GM12878 (cell line): ENCODE measurements around the gene EIF5A. TPM values are rescaled to one million over a fixed set of nuclear protein-coding genes. Genes with fewer than 3 reads are reported as not detected.

Experiments used
- CHD1 ChIP-seq: IDR thresholded peaks from 2 replicates; pipeline ENCODE4 v1.6.1; 2012; ENCODE audit warnings: low read depth, low read length, improper control_type of control experiment
- CREB1 ChIP-seq: IDR thresholded peaks from 2 replicates; pipeline ENCODE4 v1.6.1; 2012; ENCODE audit warnings: low read depth, mild to moderate bottlenecking, inconsistent platforms
- DPF2 ChIP-seq: fragments of 450-650 bp; IDR thresholded peaks from 2 replicates; pipeline ENCODE4 v1.6.1; 2017; ENCODE audit warnings: mild to moderate bottlenecking
- EGR1 ChIP-seq, 2 experiments: IDR thresholded peaks; 1 replicate in 1 of 2; 2 replicates in 1 of 2; pipeline ENCODE4 v1.6.1; 2011 to 2012; ENCODE audit warnings: low read depth in 2 of 2, low read length in 2 of 2, borderline replicate concordance in 1 of 2, mild to moderate bottlenecking in 1 of 2, moderate library complexity in 1 of 2
- EZH2 ChIP-seq: IDR thresholded peaks from 2 replicates; pipeline ENCODE4 v1.6.1; 2012; ENCODE audit warnings: low read depth, mild to moderate bottlenecking, control low read depth, inconsistent platforms, low read length, borderline replicate concordance; ENCODE audit not compliant: control insufficient read depth
- HDAC2 ChIP-seq: fragments of 200-600 bp; sonication (generic); IDR thresholded peaks from 2 replicates; pipeline ENCODE4 v1.6.1; 2017
- HDGF ChIP-seq: fragments of 450-650 bp; IDR thresholded peaks from 2 replicates; pipeline ENCODE4 v1.6.1; 2016; ENCODE audit warnings: antibody characterized with exemption
- IKZF1 ChIP-seq: fragments of 450-650 bp; conservative IDR thresholded peaks from 2 replicates; pipeline ENCODE4 v1.6.1; 2017; ENCODE audit warnings: antibody characterized with exemption, mild to moderate bottlenecking
- IKZF2 ChIP-seq, 2 experiments: fragments of 450-650 bp; IDR thresholded peaks; 2 replicates each; pipeline ENCODE4 v1.6.1; 2017; ENCODE audit warnings: mild to moderate bottlenecking in 2 of 2, moderate library complexity in 2 of 2
- KDM1A ChIP-seq: fragments of 200-600 bp; sonication (generic); IDR thresholded peaks from 2 replicates; pipeline ENCODE4 v1.6.1; 2016; ENCODE audit warnings: borderline replicate concordance
- NFYB ChIP-seq: IDR thresholded peaks from 2 replicates; pipeline ENCODE4 v1.6.1; 2011; ENCODE audit warnings: low read depth, mild to moderate bottlenecking, low read length, improper control_type of control experiment, moderate library complexity; ENCODE audit not compliant: insufficient read depth
- NR2F1 ChIP-seq: fragments of 450-650 bp; conservative IDR thresholded peaks from 2 replicates; pipeline ENCODE4 v1.6.1; 2017; ENCODE audit warnings: mild to moderate bottlenecking
- PBX3 ChIP-seq: IDR thresholded peaks from 2 replicates; pipeline ENCODE4 v1.6.1; 2011; ENCODE audit warnings: mild to moderate bottlenecking, low read depth, low read length, moderate library complexity; ENCODE audit not compliant: insufficient replicate concordance
- TBL1XR1 ChIP-seq: IDR thresholded peaks from 2 replicates; pipeline ENCODE4 v1.6.1; 2012; ENCODE audit warnings: low read depth, low read length, improper control_type of control experiment
- TCF3 ChIP-seq: IDR thresholded peaks from 2 replicates; pipeline ENCODE4 v1.6.1; 2012; ENCODE audit warnings: low read depth, mild to moderate bottlenecking, low read length, borderline replicate concordance; ENCODE audit not compliant: insufficient read depth
- TCF7 ChIP-seq: IDR thresholded peaks from 2 replicates; pipeline ENCODE4 v1.6.1; 2014; ENCODE audit warnings: antibody characterized with exemption, borderline replicate concordance
- ZBTB11 ChIP-seq: fragments of 450-650 bp; formaldehyde crosslinking; IDR thresholded peaks from 2 replicates; pipeline ENCODE4 v1.5.0; 2022; ENCODE audit warnings: mild to moderate bottlenecking, missing genetic modification characterization
- polyA plus RNA-seq, 11 experiments: library from polyadenylated mRNA; depleted of rRNA in 4 of 11; unstranded in 6 of 11; stranded (reverse) in 5 of 11; fragments of >200 nt; fragmentation: Nextera tagmentation in 4 of 11; fragmentation: Illumina TruSeq in 1 of 11; extraction: Ambion mirVana in 4 of 11; extraction: Trizol in 1 of 11; gene quantifications; 1 replicate in 1 of 11; 2 replicates in 10 of 11; pipeline versions ENCODE4 v1.2.1 to v1.2.3, GENCODE V29; 2011 to 2016; ENCODE audit warnings: inconsistent platforms in 2 of 11, missing spikeins in 2 of 11, low read depth in 1 of 11
- total RNA-seq, 4 experiments: library from RNA; depleted of rRNA in 3 of 4; stranded (reverse); fragments of >200 nt in 3 of 4; fragmentation: Illumina TruSeq in 1 of 4; extraction: Trizol in 1 of 4; gene quantifications; 2 replicates each; pipeline versions ENCODE4 v1.2.1 to v1.2.3, GENCODE V29; 2013 to 2021
- TF ChIP-seq, protein P1 (sequence below): fragments of 450-650 bp; formaldehyde crosslinking; IDR thresholded peaks from 2 replicates; pipeline ENCODE4 v1.4.0; 2022; ENCODE audit warnings: mild to moderate bottlenecking, moderate library complexity
- TF ChIP-seq, protein P2 (sequence below): fragments of 450-650 bp; IDR thresholded peaks from 2 replicates; pipeline ENCODE4 v1.6.1; 2017; ENCODE audit warnings: mild to moderate bottlenecking, low read depth, inconsistent platforms; ENCODE audit not compliant: poor library complexity, severe bottlenecking

EIF5A gene
- total and polyA plus RNA-seq, 10 of the 15 experiments (the other 5 are each of a cell fraction or from before 2014, with no cell fraction given), result 26.5 to 1,792 (median 944) TPM

DNA sequence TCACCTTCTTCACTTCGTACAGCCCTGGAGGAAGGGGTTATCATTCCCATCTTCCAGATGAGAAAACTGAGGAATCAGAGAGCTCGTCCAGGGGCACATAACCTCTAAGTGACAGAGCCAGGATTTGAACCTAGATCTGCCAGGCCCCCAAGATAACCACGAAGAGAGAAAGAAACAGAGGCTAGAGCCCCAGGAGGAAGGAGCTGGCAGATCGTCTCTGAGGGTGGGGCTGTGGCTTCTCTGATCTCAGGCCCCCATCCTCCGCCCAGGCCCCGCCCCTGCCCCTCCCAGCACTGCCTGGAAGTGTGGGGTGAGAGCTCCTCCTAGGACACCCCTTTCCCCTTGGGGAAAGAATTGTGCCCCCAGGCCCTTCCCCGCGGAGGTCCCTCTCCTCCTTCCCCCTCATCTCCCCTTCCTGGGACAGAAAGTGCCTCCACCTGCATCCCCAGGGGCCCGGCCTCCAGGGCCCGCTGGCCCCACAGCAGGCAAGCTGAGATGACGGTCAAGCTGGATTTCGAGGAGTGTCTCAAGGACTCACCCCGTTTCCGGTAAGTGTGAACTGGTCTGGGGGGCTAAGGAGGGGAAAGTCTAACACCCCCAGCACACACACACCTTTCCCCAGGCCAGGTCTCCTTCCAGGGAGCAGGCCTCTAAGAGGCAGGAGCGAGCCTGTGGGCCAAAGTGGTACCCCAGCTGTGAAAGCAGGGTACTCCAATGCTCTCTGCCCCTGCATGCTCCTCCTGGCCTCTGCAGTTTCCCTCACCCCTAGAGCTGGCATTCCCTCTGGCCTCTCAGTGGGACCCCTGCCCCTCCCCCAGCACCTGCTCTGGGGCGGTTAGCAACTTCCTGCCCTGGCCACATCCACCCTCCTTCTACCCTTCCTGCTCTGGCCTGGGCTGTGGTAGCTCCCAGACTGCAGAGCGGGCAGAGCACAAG lies 29.1 kb downstream of the EIF5A start, which contains the start of gene ACAP1 (continued):
- no peak for TF ChIP-seq PBX3
- no peak for TF ChIP-seq TBL1XR1
- peak; percentile 74 for TF ChIP-seq IKZF1
- TF ChIP-seq IKZF2 (IDR thresholded peaks at IDR 0.05), result peak; percentile 8 to 52; a peak in 3 of 4 replicates
- TF ChIP-seq HDGF, result no peak
- no peak for TF ChIP-seq NFYB
- no peak for TF ChIP-seq KDM1A
- TF ChIP-seq EGR1 (IDR thresholded peaks at IDR 0.05; ENCODE audit: borderline replicate concordance in 1 of 2, low read depth in 2 of 2, low read length in 2 of 2), result 0 out of 3 replicates have a peak, but pooled peaks of 1 of the 2 experiments have one; percentile 3
- TF ChIP-seq TCF3, result no peak
- TF ChIP-seq HDAC2, result no peak
- no peak for TF ChIP-seq CREB1
- TF ChIP-seq, protein P1, sequence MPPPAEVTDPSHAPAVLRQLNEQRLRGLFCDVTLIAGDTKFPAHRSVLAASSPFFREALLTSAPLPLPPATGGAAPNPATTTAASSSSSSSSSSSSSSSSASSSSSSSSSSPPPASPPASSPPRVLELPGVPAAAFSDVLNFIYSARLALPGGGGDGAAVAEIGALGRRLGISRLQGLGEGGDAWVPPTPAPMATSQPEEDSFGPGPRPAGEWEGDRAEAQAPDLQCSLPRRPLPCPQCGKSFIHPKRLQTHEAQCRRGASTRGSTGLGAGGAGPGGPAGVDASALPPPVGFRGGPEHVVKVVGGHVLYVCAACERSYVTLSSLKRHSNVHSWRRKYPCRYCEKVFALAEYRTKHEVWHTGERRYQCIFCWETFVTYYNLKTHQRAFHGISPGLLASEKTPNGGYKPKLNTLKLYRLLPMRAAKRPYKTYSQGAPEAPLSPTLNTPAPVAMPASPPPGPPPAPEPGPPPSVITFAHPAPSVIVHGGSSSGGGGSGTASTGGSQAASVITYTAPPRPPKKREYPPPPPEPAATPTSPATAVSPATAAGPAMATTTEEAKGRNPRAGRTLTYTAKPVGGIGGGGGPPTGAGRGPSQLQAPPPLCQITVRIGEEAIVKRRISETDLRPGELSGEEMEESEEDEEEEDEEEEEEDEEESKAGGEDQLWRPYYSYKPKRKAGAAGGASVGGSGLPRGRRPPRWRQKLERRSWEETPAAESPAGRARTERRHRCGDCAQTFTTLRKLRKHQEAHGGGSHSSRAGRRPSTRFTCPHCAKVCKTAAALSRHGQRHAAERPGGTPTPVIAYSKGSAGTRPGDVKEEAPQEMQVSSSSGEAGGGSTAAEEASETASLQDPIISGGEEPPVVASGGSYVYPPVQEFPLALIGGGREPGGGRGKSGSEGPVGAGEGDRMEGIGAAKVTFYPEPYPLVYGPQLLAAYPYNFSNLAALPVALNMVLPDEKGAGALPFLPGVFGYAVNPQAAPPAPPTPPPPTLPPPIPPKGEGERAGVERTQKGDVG (CRISPR knock-in tag), result no peak
- 0 out of 2 replicates have a peak, but pooled peaks have one; percentile 20 for TF ChIP-seq CHD1
- TF ChIP-seq DPF2, result peak; percentile 27
- TF ChIP-seq ZBTB11 (CRISPR knock-in tag), result no peak
- TF ChIP-seq EZH2, result no peak
- no peak for TF ChIP-seq TCF7
- 0 out of 2 replicates have a peak, but pooled peaks have one; percentile 30 for TF ChIP-seq NR2F1
- TF ChIP-seq, protein P2, sequence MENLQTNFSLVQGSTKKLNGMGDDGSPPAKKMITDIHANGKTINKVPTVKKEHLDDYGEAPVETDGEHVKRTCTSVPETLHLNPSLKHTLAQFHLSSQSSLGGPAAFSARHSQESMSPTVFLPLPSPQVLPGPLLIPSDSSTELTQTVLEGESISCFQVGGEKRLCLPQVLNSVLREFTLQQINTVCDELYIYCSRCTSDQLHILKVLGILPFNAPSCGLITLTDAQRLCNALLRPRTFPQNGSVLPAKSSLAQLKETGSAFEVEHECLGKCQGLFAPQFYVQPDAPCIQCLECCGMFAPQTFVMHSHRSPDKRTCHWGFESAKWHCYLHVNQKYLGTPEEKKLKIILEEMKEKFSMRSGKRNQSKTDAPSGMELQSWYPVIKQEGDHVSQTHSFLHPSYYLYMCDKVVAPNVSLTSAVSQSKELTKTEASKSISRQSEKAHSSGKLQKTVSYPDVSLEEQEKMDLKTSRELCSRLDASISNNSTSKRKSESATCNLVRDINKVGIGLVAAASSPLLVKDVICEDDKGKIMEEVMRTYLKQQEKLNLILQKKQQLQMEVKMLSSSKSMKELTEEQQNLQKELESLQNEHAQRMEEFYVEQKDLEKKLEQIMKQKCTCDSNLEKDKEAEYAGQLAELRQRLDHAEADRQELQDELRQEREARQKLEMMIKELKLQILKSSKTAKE, result peak; percentile 15
